Gastroesophageal sphincter (tissue), 4 donors: ENCODE data around the gene KIF3A. TPM values are rescaled to one million over a fixed set of nuclear protein-coding genes. Genes with fewer than 3 reads are reported as not detected.

Source experiments
- ATAC-seq: fragments of 150-250 bp; one replicate; pipeline ENCODE4 v1.9.1; 2016; ENCODE audit warnings: mild to moderate bottlenecking, moderate library complexity
- H3K27ac ChIP-seq, 4 donors: fragments of 200-600 bp; sonication (generic) in 3 of 4; 1 replicate in 3 of 4; 2 replicates in 1 of 4; pipeline ENCODE4 v1.5.1; 2016 to 2019
- H3K27me3 ChIP-seq: fragments of 200-600 bp; sonication (generic); one replicate; pipeline ENCODE4 v1.5.1; 2019
- H3K36me3 ChIP-seq, 2 donors: fragments of 200-600 bp; sonication (generic); one replicate each; pipeline ENCODE4 v1.5.1; 2019; ENCODE audit warnings: control low read depth in 1 of 2
- H3K4me1 ChIP-seq, 3 donors: fragments of 200-600 bp; sonication (generic); 1 replicate in 2 of 3; 2 replicates in 1 of 3; pipeline ENCODE4 v1.5.1; 2016 to 2019; ENCODE audit warnings: control low read depth in 2 of 3
- H3K4me3 ChIP-seq, 2 donors: fragments of 200-600 bp; sonication (generic); one replicate each; pipeline ENCODE4 v1.5.1; 2019; ENCODE audit warnings: mild to moderate bottlenecking in 1 of 2, moderate library complexity in 1 of 2
- H3K9me3 ChIP-seq, 3 donors: fragments of 200-600 bp; sonication (generic); one replicate each; pipeline ENCODE4 v1.5.1; 2017 to 2019; ENCODE audit warnings: control low read depth in 2 of 3
- EP300 ChIP-seq: sonication (generic); formaldehyde crosslinking; IDR thresholded peaks from one replicate; pipeline ENCODE4 v1.6.1; 2017; ENCODE audit warnings: antibody characterized with exemption, mild to moderate bottlenecking
- POLR2A ChIP-seq, 2 donors: fragments of 450-650 bp; IDR thresholded peaks; one replicate each; pipeline ENCODE4 v1.6.1; 2017; ENCODE audit warnings: antibody characterized with exemption in 2 of 2, mild to moderate bottlenecking in 2 of 2, moderate library complexity in 1 of 2
- POLR2AphosphoS5 ChIP-seq: sonication (generic); formaldehyde crosslinking; IDR thresholded peaks from one replicate; pipeline ENCODE4 v1.6.1; 2017; ENCODE audit warnings: antibody characterized with exemption
- WGBS, 2 donors: methylation state at CpG; one replicate each; pipeline ENCODE4 v1.1.5; 2018; ENCODE audit warnings: low coverage in 1 of 2; 5-methylcytosine and 5-hydroxymethylcytosine counted together
- total RNA-seq, 4 donors: library from RNA; depleted of rRNA; stranded (reverse); fragments of >200 nt; gene quantifications; one replicate each; pipeline ENCODE4 v1.1.0, GENCODE V29; 2016
- TF ChIP-seq, protein P1 (sequence below), 4 experiments: fragments of 200-600 bp in 2 of 4; fragments of 450-650 bp in 2 of 4; sonication (generic) in 1 of 4; IDR thresholded peaks; one replicate each; pipeline ENCODE4 v1.5.1; 2017 to 2019; ENCODE audit warnings: antibody characterized with exemption in 4 of 4, mild to moderate bottlenecking in 2 of 4, moderate library complexity in 2 of 4

KIF3A gene
- total RNA-seq, 4 donors from 2014 or later, result 5.9 to 12.5 (median 7.7) TPM

- peaks cover 0 to 65% of the 10 kb centered on the region in 2 donors for H3K36me3 ChIP-seq
Measured at GRCh38 chr5:132764051-132764450, 26.7 kb upstream of the KIF3A start.

GRCh38 chr5:132763181-132764036 lies 26.1 kb upstream of the KIF3A start:
- WGBS, 2 donors, result 73 to 87% methylated on average over 5 to 10 of the region's 17 CpGs
- H3K4me1 ChIP-seq, result peaks cover 0 to 39% (median 23%) of the 10 kb centered on the region in 3 donors
- H3K27me3 ChIP-seq, result no peaks in the 10 kb centered on the region
- H3K27ac ChIP-seq, result no peak overlapping the region
- H3K36me3 ChIP-seq, result peaks cover 0 to 72% of the 10 kb centered on the region in 2 donors
- H3K9me3 ChIP-seq, result no peaks in the 10 kb centered on the region
- TF ChIP-seq POLR2AphosphoS5 (no peak), POLR2A (IDR thresholded peaks at IDR 0.05) (no peak), EP300 (no peak)
- TF ChIP-seq, protein P1, sequence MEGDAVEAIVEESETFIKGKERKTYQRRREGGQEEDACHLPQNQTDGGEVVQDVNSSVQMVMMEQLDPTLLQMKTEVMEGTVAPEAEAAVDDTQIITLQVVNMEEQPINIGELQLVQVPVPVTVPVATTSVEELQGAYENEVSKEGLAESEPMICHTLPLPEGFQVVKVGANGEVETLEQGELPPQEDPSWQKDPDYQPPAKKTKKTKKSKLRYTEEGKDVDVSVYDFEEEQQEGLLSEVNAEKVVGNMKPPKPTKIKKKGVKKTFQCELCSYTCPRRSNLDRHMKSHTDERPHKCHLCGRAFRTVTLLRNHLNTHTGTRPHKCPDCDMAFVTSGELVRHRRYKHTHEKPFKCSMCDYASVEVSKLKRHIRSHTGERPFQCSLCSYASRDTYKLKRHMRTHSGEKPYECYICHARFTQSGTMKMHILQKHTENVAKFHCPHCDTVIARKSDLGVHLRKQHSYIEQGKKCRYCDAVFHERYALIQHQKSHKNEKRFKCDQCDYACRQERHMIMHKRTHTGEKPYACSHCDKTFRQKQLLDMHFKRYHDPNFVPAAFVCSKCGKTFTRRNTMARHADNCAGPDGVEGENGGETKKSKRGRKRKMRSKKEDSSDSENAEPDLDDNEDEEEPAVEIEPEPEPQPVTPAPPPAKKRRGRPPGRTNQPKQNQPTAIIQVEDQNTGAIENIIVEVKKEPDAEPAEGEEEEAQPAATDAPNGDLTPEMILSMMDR (IDR thresholded peaks at IDR 0.05), result no peak
- ATAC-seq, result no peak
- no peak overlapping the region for H3K4me3 ChIP-seq

More at GRCh38 chr5:132764051-132764450, 26.7 kb upstream of the KIF3A start:
- peaks cover 0 to 45% (median 24%) of the 10 kb centered on the region in 3 donors for H3K4me1 ChIP-seq
- TF ChIP-seq POLR2AphosphoS5 (no peak), POLR2A (IDR thresholded peaks at IDR 0.05) (no peak), EP300 (no peak)
- TF ChIP-seq, protein P1 (IDR thresholded peaks at IDR 0.05), result no peak
- no peaks in the 10 kb centered on the region for H3K27me3 ChIP-seq
- no peaks in the 10 kb centered on the region for H3K9me3 ChIP-seq
- 93 to 100% methylated on average over 1 to 5 of the region's 10 CpGs for WGBS, 2 donors
- no peak overlapping the region for H3K4me3 ChIP-seq
- ATAC-seq, result no peak
- H3K27ac ChIP-seq, result no peak overlapping the region

- Histone ChIP-seq H3K4me1 (peaks cover 0 to 29% (median 14%) of the 10 kb centered on the region in 3 donors), H3K36me3 (peaks cover 0 to 82% of the 10 kb centered on the region in 2 donors), H3K27ac (no peak overlapping the region), H3K9me3 (no peaks in the 10 kb centered on the region), H3K27me3 (no peaks in the 10 kb centered on the region), H3K4me3 (no peak overlapping the region)
- no peak for TF ChIP-seq EP300
- no peak for ATAC-seq
- WGBS, 2 donors, result 93 to 96% methylated on average over 3 to 5 of the region's 11 CpGs
Measured at GRCh38 chr5:132762246-132763000, 25.1 kb upstream of the KIF3A start.

- H3K4me3 ChIP-seq, result no peak overlapping the region
- H3K36me3 ChIP-seq, result peaks cover 0 to 89% of the 10 kb centered on the region in 2 donors
- ATAC-seq, result no peak
- H3K4me1 ChIP-seq, result peaks cover 0 to 21% (median 6%) of the 10 kb centered on the region in 3 donors
- 90 to 100% methylated on average over 2 to 3 of the region's 22 CpGs for WGBS, 2 donors
- H3K27me3 ChIP-seq, result no peaks in the 10 kb centered on the region
- no peak for TF ChIP-seq EP300
- no peak for TF ChIP-seq POLR2A (IDR thresholded peaks at IDR 0.05)
- TF ChIP-seq, protein P1 (IDR thresholded peaks at IDR 0.05), result no peak
- H3K27ac ChIP-seq, result no peak overlapping the region
- H3K9me3 ChIP-seq, result no peaks in the 10 kb centered on the region
Measured at GRCh38 chr5:132761321-132762240, 24.2 kb upstream of the KIF3A start.
